DND-41 (cell line): Measurements from ENCODE around the gene AMMECR1L.

Source experiments
- ATAC-seq: fragments of 200-7000 bp; cut with Tn5 transposase; 3 replicates; pipeline ENCODE4 v1.9.1; 2021; ENCODE audit warnings: low read depth; ENCODE audit not compliant: insufficient read depth
- DNase-seq: peaks from one replicate; pipeline ENCODE4 v3.0.0-alpha.2; 2020
- H2AFZ ChIP-seq: 2 replicates; pipeline ENCODE4 v1.6.0; 2012; ENCODE audit warnings: low read depth, low read length
- H3K27ac ChIP-seq: 2 replicates; pipeline ENCODE4 v1.5.1; 2012; ENCODE audit warnings: low read length, inconsistent platforms
- H3K27me3 ChIP-seq: fragments of 200-600 bp; sonication (generic); 2 replicates; pipeline ENCODE4 v1.6.0; 2012; ENCODE audit warnings: low read length, mild to moderate bottlenecking, inconsistent platforms; ENCODE audit not compliant: insufficient read depth, poor library complexity
- H3K36me3 ChIP-seq: 2 replicates; pipeline ENCODE4 v1.5.1; 2012; ENCODE audit warnings: low read length, inconsistent platforms; ENCODE audit not compliant: insufficient read depth
- H3K4me1 ChIP-seq: 2 replicates; pipeline ENCODE4 v1.5.1; 2012; ENCODE audit warnings: mild to moderate bottlenecking, low read length; ENCODE audit not compliant: insufficient read depth
- H3K4me2 ChIP-seq: 2 replicates; pipeline ENCODE4 v1.6.0; 2012; ENCODE audit warnings: mild to moderate bottlenecking, moderate library complexity, low read length, inconsistent platforms; ENCODE audit not compliant: insufficient read depth
- H3K4me3 ChIP-seq, 2 experiments: fragments of 200-600 bp in 1 of 2; shearing (Covaris generic) in 1 of 2; 2 replicates each; pipeline ENCODE4 v1.5.1; 2012 to 2016; ENCODE audit warnings: inconsistent platforms in 2 of 2, low read length in 2 of 2, mild to moderate bottlenecking in 2 of 2, low read depth in 1 of 2, moderate library complexity in 1 of 2
- H3K79me2 ChIP-seq: 2 replicates; pipeline ENCODE4 v1.6.0; 2012; ENCODE audit warnings: low read length, inconsistent platforms; ENCODE audit not compliant: insufficient read depth
- H3K9ac ChIP-seq: 2 replicates; pipeline ENCODE4 v1.6.0; 2012; ENCODE audit warnings: low read depth, mild to moderate bottlenecking, inconsistent platforms, low read length, moderate library complexity
- H3K9me3 ChIP-seq: 2 replicates; pipeline ENCODE4 v1.5.1; 2012; ENCODE audit warnings: low read length, moderate library complexity, mild to moderate bottlenecking, inconsistent platforms; ENCODE audit not compliant: insufficient read depth, severe bottlenecking
- H4K20me1 ChIP-seq: 2 replicates; pipeline ENCODE4 v1.6.0; 2012; ENCODE audit warnings: low read length; ENCODE audit not compliant: insufficient read depth
- CTCF ChIP-seq: IDR thresholded peaks from 2 replicates; pipeline ENCODE4 v1.5.1; 2012; ENCODE audit warnings: borderline replicate concordance, low read length, moderate library complexity, mild to moderate bottlenecking; ENCODE audit not compliant: poor library complexity, severe bottlenecking; ENCODE audit errors: extremely low read depth
- EZH2 ChIP-seq: IDR thresholded peaks from 3 replicates; pipeline ENCODE4 v1.6.1; 2012; ENCODE audit warnings: borderline replicate concordance, low read depth, mild to moderate bottlenecking, moderate library complexity, low read length, inconsistent platforms; ENCODE audit not compliant: severe bottlenecking

The AMMECR1L gene

GRCh38 chr2:127872354-127872753 lies 13.4 kb downstream of the AMMECR1L start:
- H2AFZ ChIP-seq, result no peak overlapping the region
- no peak overlapping the region for H3K4me2 ChIP-seq
- H3K36me3 ChIP-seq, result peaks cover 66% of the 10 kb centered on the region
- peaks cover 72% of the 10 kb centered on the region for H3K79me2 ChIP-seq
- H3K27me3 ChIP-seq, result no peaks in the 10 kb centered on the region
- no peaks in the 10 kb centered on the region for H3K4me1 ChIP-seq
- H3K9ac ChIP-seq, result no peak overlapping the region
- TF ChIP-seq CTCF (no peak), EZH2 (no peak)
- no peaks in the 10 kb centered on the region for H3K9me3 ChIP-seq
- no peak overlapping the region for H3K4me3 ChIP-seq
- ATAC-seq (no peak), DNase-seq (no peak)
- no peak overlapping the region for H3K27ac ChIP-seq
- H4K20me1 ChIP-seq, result peaks cover 31% of the 10 kb centered on the region

- DNase-seq, result no peak
- H3K79me2 ChIP-seq, result peaks cover 17% of the 10 kb centered on the region
- no peak overlapping the region for H3K9ac ChIP-seq
- no peaks in the 10 kb centered on the region for H3K4me1 ChIP-seq
- TF ChIP-seq CTCF (no peak), EZH2 (no peak)
- H3K4me2 ChIP-seq, result no peak overlapping the region
- H3K27ac ChIP-seq, result no peak overlapping the region
- ATAC-seq, result no peak
- peaks cover 78% of the 10 kb centered on the region for H3K36me3 ChIP-seq
- no peak overlapping the region for H2AFZ ChIP-seq
- no peaks in the 10 kb centered on the region for H3K27me3 ChIP-seq
- no peaks in the 10 kb centered on the region for H3K9me3 ChIP-seq
- no peak overlapping the region for H3K4me3 ChIP-seq
- peaks cover 4% of the 10 kb centered on the region; the same call in 1 of the 2 replicates for H4K20me1 ChIP-seq
These were observed 19.8 kb downstream of the AMMECR1L start for GRCh38 chr2:127865926-127866325.

GRCh38 chr2:127864877-127865276 lies 20.9 kb downstream of the AMMECR1L start:
- DNase-seq (no peak), ATAC-seq (no peak)
- no peak overlapping the region for H2AFZ ChIP-seq
- no peak overlapping the region for H3K4me2 ChIP-seq
- TF ChIP-seq EZH2, result no peak
- no peak for TF ChIP-seq CTCF
- peaks cover 4% of the 10 kb centered on the region; the same call in 1 of the 2 replicates for H4K20me1 ChIP-seq
- peaks cover 69% of the 10 kb centered on the region for H3K36me3 ChIP-seq
- no peak overlapping the region for H3K9ac ChIP-seq
- H3K27ac ChIP-seq, result no peak overlapping the region
- no peaks in the 10 kb centered on the region for H3K27me3 ChIP-seq
- 0 out of 2 replicates have a peak, but pooled peaks cover 11% of the 10 kb centered on the region for H3K79me2 ChIP-seq
- H3K4me1 ChIP-seq, result no peaks in the 10 kb centered on the region
- H3K4me3 ChIP-seq, result no peak overlapping the region
- no peaks in the 10 kb centered on the region for H3K9me3 ChIP-seq

- Histone ChIP-seq H3K4me1 (peaks cover 10% of the 10 kb centered on the region), H3K4me3 (no peak overlapping the region), H2AFZ (no peak overlapping the region), H3K27me3 (no peaks in the 10 kb centered on the region), H4K20me1 (peaks cover 5% of the 10 kb centered on the region; the same call in 1 of the 2 replicates), H3K36me3 (peaks cover 43% of the 10 kb centered on the region), H3K9me3 (no peaks in the 10 kb centered on the region), H3K9ac (no peak overlapping the region), H3K79me2 (peaks cover 15% of the 10 kb centered on the region), H3K4me2 (no peak overlapping the region), H3K27ac (no peak overlapping the region)
- ATAC-seq (no peak), DNase-seq (no peak)
- TF ChIP-seq EZH2 (no peak), CTCF (no peak)
These were observed 23.5 kb downstream of the AMMECR1L start for GRCh38 chr2:127862228-127862627.
